PC-3 (cell line): ENCODE measurements around the gene CCKAR. TPM values are rescaled to one million over a fixed set of nuclear protein-coding genes. Genes with fewer than 3 reads are reported as not detected.
A peak's percentile ranks its signal among the peaks of the same experiment; 100 is the strongest.

ENCODE experiments used
- ATAC-seq: fragments of 200-7000 bp; cut with Tn5 transposase; 2 replicates; pipeline ENCODE4 v1.9.1; 2020; ENCODE audit warnings: mild to moderate bottlenecking, moderate library complexity
- BruUV-seq: library from RNA; stranded (reverse); fragments of 400-500 nt; replicated peaks from 2 replicates; lab custom pipeline; 2021; lab: Mats Ljungman, UMichigan
- CTCF ChIA-PET: fragments of 300-600 bp; sonication (Branson Sonifier 250); formaldehyde crosslinking; loops from one replicate; lab custom pipeline; 2022; ENCODE audit warnings: antibody characterized with exemption; lab: Charles Lee
- POLR2A ChIA-PET: fragments of 300-600 bp; sonication (Branson Sonifier 250); formaldehyde crosslinking; loops from one replicate; lab custom pipeline; 2022; ENCODE audit warnings: antibody characterized with exemption; ENCODE audit not compliant: unreplicated experiment; lab: Charles Lee
- DNase-seq: peaks from one replicate; pipeline ENCODE4 v3.0.0-alpha.2; 2015
- H2AFZ ChIP-seq: fragments of 300-600 bp; sonication (generic); 2 replicates; pipeline ENCODE4 v1.6.0; 2016; ENCODE audit warnings: antibody characterized with exemption, low read length
- H3F3A ChIP-seq: fragments of 300-600 bp; sonication (generic); one replicate; pipeline ENCODE4 v1.6.0; 2017; ENCODE audit warnings: antibody characterized with exemption, low read length, control low read depth, mild to moderate bottlenecking; ENCODE audit not compliant: unreplicated experiment
- H3K27ac ChIP-seq: fragments of 300-600 bp; sonication (generic); 2 replicates; pipeline ENCODE4 v1.5.1; 2016; ENCODE audit warnings: mild to moderate bottlenecking, low read length
- H3K27me3 ChIP-seq: fragments of 300-600 bp; sonication (generic); 2 replicates; pipeline ENCODE4 v1.6.1; 2016; ENCODE audit warnings: low read length, mixed read lengths
- H3K36me3 ChIP-seq: fragments of 300-600 bp; sonication (generic); 2 replicates; pipeline ENCODE4 v1.6.1; 2016; ENCODE audit warnings: low read depth, mixed run types, low read length, mixed read lengths
- H3K4me1 ChIP-seq: fragments of 300-600 bp; sonication (generic); 2 replicates; pipeline ENCODE4 v1.5.1; 2016; ENCODE audit warnings: low read length; ENCODE audit not compliant: insufficient read depth
- H3K4me2 ChIP-seq: fragments of 300-600 bp; sonication (generic); 2 replicates; pipeline ENCODE4 v1.6.0; 2016; ENCODE audit warnings: low read length
- H3K4me3 ChIP-seq: fragments of 300-600 bp; sonication (generic); 2 replicates; pipeline ENCODE4 v1.5.1; 2016; ENCODE audit warnings: mild to moderate bottlenecking, low read length, mixed read lengths
- H3K79me2 ChIP-seq: fragments of 300-600 bp; sonication (generic); 2 replicates; pipeline ENCODE4 v1.6.1; 2017; ENCODE audit warnings: low read length, mixed read lengths
- H3K9ac ChIP-seq: fragments of 300-600 bp; sonication (generic); 2 replicates; pipeline ENCODE4 v1.6.0; 2016; ENCODE audit warnings: mild to moderate bottlenecking, low read length
- H3K9me2 ChIP-seq: fragments of 300-600 bp; sonication (generic); replicated peaks from 2 replicates; pipeline ENCODE4 v1.6.1; 2016; ENCODE audit warnings: mixed run types, low read length, mixed read lengths
- H3K9me3 ChIP-seq: fragments of 300-600 bp; sonication (generic); 2 replicates; pipeline ENCODE4 v1.6.1; 2016; ENCODE audit warnings: low read length, mixed read lengths
- H4K20me1 ChIP-seq: fragments of 300-600 bp; sonication (generic); 2 replicates; pipeline ENCODE4 v1.6.1; 2016; ENCODE audit warnings: low read length, mixed read lengths
- EZH2 ChIP-seq: fragments of 300-600 bp; sonication (generic); IDR thresholded peaks from one replicate; pipeline ENCODE4 v1.6.1; 2017; ENCODE audit warnings: antibody characterized with exemption, mild to moderate bottlenecking, low read length; ENCODE audit not compliant: unreplicated experiment
- EZH2phosphoT487 ChIP-seq: fragments of 300-600 bp; sonication (generic); IDR thresholded peaks from 2 replicates; pipeline ENCODE4 v1.6.1; 2018; ENCODE audit warnings: mild to moderate bottlenecking, antibody characterized with exemption, low read length, borderline replicate concordance
- intact Hi-C: fragments of 100-400 bp; cut with micrococcal nuclease; formaldehyde crosslinking; loops from 2 replicates; pipeline ENCODE4 v1.9.0; 2023
- total RNA-seq: library from RNA; depleted of rRNA; stranded (reverse); fragments of >200 nt; gene quantifications from 2 replicates; pipeline ENCODE4 v1.2.3, GENCODE V29; 2014
- TF ChIP-seq, protein P1 (sequence below): fragments of 300-600 bp; sonication (generic); conservative IDR thresholded peaks from 2 replicates; pipeline ENCODE4 v1.5.1; 2017; ENCODE audit warnings: antibody characterized with exemption, low read depth, mild to moderate bottlenecking, low read length

CCKAR gene
- total RNA-seq, 1 experiment from 2014 or later = not detected

DNA sequence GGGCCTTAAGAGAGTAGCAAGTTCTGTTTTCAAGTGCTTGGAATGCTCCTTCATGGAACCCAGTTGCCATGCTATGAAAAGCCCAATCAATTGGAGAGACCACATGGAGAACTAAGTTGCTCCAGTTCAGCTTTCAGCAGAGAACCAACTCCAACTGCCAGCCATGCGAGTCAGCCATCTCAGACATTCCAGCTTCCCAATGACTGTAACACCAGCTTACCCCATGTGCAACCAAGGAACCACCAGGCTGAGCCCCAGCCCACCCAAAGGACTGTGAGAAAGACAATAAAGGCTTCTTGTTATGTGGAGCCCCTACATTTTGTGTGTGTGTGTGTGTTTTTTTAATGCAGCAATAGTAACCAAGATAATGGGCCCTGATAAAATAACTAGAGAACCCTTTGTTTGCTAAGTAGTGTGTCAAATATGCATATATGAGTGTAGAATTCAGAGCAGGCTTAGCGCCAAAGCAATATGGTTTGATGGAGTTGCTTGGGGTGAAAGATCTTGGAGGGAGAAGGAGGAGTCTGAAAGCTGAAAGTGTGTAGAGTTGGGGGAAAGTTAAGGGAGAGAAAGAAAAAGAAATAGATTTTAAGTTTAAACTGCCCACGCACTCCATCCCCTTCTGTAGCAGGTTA lies 35.0 kb upstream of the CCKAR start:
- Histone ChIP-seq H3K27me3 (no peaks in the 10 kb centered on the region), H3K9ac (no peak overlapping the region), H3K79me2 (no peaks in the 10 kb centered on the region), H3K4me2 (0 out of 2 replicates have a peak overlapping the region, but pooled peaks have one; percentile 10), H3K4me3 (no peak overlapping the region), H3K36me3 (no peaks in the 10 kb centered on the region), H3F3A (no peaks in the 10 kb centered on the region), H2AFZ (0 out of 2 replicates have a peak overlapping the region, but pooled peaks have one; percentile 42), H3K9me3 (no peaks in the 10 kb centered on the region), H3K27ac (no peak overlapping the region), H4K20me1 (no peaks in the 10 kb centered on the region), H3K9me2 (no peaks in the 10 kb centered on the region), H3K4me1 (peaks cover 16% of the 10 kb centered on the region)
- CTCF ChIA-PET = no interaction called here
- POLR2A ChIA-PET = interaction anchor here (0.6 kb wide), 1 partner anchor 55 kb away, joined by 3 read pairs; no protein-coding TSS in a partner anchor
- intact Hi-C loops = no loop called here
- ATAC-seq (no peak), DNase-seq (peak; percentile 33)
- BruUV-seq = no TSS peak
- no peak for TF ChIP-seq EZH2phosphoT487
- TF ChIP-seq, protein P1, sequence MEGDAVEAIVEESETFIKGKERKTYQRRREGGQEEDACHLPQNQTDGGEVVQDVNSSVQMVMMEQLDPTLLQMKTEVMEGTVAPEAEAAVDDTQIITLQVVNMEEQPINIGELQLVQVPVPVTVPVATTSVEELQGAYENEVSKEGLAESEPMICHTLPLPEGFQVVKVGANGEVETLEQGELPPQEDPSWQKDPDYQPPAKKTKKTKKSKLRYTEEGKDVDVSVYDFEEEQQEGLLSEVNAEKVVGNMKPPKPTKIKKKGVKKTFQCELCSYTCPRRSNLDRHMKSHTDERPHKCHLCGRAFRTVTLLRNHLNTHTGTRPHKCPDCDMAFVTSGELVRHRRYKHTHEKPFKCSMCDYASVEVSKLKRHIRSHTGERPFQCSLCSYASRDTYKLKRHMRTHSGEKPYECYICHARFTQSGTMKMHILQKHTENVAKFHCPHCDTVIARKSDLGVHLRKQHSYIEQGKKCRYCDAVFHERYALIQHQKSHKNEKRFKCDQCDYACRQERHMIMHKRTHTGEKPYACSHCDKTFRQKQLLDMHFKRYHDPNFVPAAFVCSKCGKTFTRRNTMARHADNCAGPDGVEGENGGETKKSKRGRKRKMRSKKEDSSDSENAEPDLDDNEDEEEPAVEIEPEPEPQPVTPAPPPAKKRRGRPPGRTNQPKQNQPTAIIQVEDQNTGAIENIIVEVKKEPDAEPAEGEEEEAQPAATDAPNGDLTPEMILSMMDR = no peak
- no peak for TF ChIP-seq EZH2

DNA sequence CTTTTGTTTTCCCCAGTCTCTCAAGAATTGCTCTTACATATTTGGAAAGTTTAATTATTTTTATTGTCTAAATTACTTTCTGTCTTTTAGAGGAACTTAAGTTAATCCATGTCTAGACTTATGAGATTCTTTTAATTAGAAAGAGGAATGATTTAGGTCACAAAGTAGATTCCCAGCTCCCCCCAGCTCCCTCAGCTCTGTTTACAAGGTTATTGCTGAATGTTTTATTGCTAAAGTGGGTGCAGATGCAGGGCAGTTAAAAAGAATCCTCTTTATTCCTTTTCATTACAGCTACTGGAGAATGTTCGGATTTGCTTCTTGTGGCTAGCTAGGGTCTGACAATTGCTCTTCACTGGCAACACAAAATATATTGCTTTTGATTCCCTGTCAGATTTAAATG lies 33.7 kb upstream of the CCKAR start:
- H2AFZ ChIP-seq = no peak overlapping the region

More for the DNA sequence above, 33.7 kb upstream of the CCKAR start:
- DNase-seq (no peak), ATAC-seq (no peak)
- Histone ChIP-seq H3K9me2 (no peaks in the 10 kb centered on the region), H3K4me3 (no peak overlapping the region), H3K9me3 (no peaks in the 10 kb centered on the region), H3F3A (no peaks in the 10 kb centered on the region), H3K27ac (no peak overlapping the region), H3K36me3 (no peaks in the 10 kb centered on the region), H3K27me3 (no peaks in the 10 kb centered on the region), H3K9ac (no peak overlapping the region), H3K4me1 (peaks cover 16% of the 10 kb centered on the region), H4K20me1 (no peaks in the 10 kb centered on the region), H3K79me2 (no peaks in the 10 kb centered on the region), H3K4me2 (no peak overlapping the region)
- no TSS peak for BruUV-seq
- CTCF ChIA-PET = no interaction called here
- intact Hi-C loops = no loop called here
- POLR2A ChIA-PET = no interaction called here
- TF ChIP-seq EZH2 (no peak), EZH2phosphoT487 (no peak)
- TF ChIP-seq, protein P1 = no peak
